ENCODE data around the gene PIM2. TPM values are rescaled to one million over a fixed set of nuclear protein-coding genes. Genes with fewer than 3 reads are reported as not detected.

The PIM2 gene
- polyA plus RNA-seq, 3 donors: 5.4 to 8.6 (median 7.5) TPM

- DNase-seq (ENCODE audit: extremely low read depth in 1 of 11, low read depth in 9 of 11, low spot score in 4 of 11): no peak
Measured at GRCh38 chrX:48939524-48940228, 20.9 kb upstream of the PIM2 start.

GRCh38 chrX:48938721-48939425 is 20.0 kb upstream of the PIM2 start:
- DNase-seq (ENCODE audit: extremely low read depth in 1 of 11, low read depth in 9 of 11, low spot score in 4 of 11): no peak

DNA sequence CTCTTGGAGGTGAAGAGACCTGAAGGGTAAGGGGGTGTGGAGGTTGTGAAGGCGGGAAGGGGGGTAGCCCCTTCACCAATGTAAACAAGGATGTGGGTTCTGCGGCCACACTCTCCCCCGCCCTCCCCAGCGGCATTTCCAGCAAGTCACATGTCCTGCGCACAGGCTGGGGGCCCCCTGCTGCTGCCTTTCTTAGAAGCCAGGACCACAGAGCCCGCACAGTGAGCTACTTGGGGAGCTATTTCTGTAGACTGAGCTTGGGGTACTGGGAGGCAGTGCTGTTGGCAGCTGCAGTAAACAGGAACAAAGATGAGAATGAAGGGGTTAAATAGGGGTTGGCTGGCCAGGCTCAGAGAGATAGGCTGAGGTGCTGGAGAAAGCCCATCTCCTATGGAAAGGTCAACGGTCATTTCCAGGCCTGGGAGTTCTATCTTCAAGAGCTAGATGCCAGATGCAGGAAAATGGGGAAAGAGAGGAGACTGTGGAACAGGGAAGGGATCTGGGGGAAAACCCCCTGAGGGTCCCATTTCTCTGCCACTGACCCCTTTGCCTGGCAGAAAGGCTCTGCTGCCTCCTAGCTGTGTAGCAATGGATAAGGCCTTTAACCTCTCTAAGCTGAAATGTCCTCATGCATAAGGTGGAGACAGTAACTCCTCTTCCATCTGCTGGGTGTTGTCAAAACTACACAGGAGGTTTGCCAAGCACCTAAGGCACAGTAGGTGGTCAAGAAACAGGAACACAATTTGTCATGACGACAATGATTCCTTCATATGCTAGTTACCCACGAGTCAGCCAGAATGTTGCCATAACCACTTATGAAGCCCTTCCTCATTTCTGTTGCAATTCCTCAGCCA is 18.5 kb upstream of the PIM2 start:
- no peak for DNase-seq (ENCODE audit: extremely low read depth in 1 of 11, low read depth in 9 of 11, low spot score in 4 of 11)

GRCh38 chrX:48936429-48937053 is 17.7 kb upstream of the PIM2 start:
- no peak for DNase-seq (ENCODE audit: extremely low read depth in 1 of 11, low read depth in 9 of 11, low spot score in 4 of 11)

DNA sequence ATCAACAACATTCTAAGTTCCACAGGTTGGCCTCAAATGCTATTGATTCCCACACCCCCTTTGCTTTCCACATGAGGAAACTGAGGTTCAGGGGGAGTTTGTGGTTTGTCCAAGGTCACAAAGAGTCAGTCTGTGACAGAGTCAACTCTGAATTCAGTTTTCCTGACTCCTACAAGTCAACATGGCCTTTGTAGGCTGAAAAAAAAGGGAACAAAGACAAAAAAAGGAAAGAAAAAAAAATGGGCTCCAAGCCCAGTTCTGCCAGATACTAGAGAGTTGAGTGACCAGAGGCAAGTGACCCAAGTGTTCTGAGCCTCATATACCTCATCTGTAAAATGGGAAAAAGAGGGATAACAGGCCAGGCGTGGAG is 16.5 kb upstream of the PIM2 start:
- DNase-seq (ENCODE audit: extremely low read depth in 1 of 11, low read depth in 9 of 11, low spot score in 4 of 11): no peak

- DNase-seq (ENCODE audit: extremely low read depth in 1 of 11, low read depth in 9 of 11, low spot score in 4 of 11): no peak
Measured at GRCh38 chrX:48934581-48935300, 15.9 kb upstream of the PIM2 start.

DNA sequence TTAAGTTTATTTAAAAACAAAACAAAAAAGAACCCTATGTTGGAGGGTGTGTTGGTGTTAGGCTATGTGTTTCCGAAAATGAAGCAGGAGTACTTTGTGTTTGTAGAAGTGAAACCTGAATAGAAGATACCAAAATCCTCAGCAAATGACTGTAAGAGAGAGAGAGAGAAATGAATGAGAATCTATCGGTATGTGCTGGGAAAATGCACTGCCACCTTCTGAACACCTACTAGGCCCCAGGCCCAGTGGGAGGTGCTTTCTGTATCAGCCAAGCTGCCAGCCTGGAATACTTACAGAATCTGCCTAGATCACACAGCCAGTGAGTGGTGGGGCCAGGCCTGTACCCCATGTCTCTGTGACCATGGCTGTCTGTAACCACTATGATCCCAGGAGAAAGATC is 14.9 kb upstream of the PIM2 start:
- no peak for DNase-seq (ENCODE audit: extremely low read depth in 1 of 11, low read depth in 9 of 11, low spot score in 4 of 11)

DNA sequence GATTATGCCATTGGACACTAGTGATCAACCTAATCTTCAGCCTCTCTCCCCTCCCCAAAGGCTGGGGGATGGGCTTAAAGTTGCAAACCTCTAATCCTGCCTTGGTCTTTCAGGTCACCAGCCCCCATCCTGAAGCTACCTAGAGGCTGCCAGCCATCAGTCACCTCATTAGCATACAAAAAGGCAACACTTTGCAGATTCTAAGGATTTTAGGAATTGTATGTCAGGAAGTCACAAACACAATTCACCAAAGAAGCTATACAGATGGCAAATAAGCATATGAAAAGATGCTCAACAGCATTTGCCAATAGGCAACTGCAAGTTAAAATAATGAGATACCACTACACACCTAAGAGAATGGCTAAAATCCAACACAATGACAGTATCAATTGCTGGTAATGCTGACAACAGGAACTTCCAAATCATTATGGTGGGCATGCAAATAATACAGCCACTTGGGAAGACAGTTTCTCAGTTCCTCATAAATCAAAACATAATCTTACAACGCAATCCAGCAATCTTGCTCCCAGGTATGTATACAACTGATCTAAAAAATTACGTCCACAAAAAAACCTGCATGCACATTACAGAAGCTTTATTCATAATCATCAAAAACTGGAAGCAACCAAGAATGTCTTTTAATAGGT is 9.0 kb upstream of the PIM2 start:
- DNase-seq (ENCODE audit: extremely low read depth in 1 of 11, low read depth in 9 of 11, low spot score in 4 of 11): no peak

DNA sequence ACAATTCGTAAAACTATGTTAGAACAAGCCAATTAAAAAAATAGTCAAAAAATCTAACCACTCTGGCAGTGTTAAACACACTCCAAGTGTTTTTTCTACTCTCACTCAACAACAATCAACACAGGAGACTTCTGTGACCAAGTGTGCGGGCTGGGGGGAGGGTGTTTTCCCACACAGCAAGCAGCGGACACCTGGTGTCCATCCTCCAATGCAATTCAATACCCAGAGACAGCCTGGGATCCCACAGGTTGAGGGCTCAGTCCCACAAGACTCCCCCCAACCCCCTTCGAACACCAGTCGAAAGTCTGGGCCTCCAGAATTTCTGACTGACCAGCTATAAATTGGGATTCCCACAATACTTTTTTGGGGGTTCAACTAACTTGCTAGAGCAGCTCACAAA is 8.3 kb upstream of the PIM2 start:
- no peak for DNase-seq (ENCODE audit: extremely low read depth in 1 of 11, low read depth in 9 of 11, low spot score in 4 of 11)

GRCh38 chrX:48924270-48924669 is 5.4 kb upstream of the PIM2 start:
- DNase-seq (ENCODE audit: extremely low read depth in 1 of 11, low read depth in 9 of 11, low spot score in 4 of 11): no peak

GRCh38 chrX:48923771-48924170 is 4.9 kb upstream of the PIM2 start:
- DNase-seq (ENCODE audit: extremely low read depth in 1 of 11, low read depth in 9 of 11, low spot score in 4 of 11): no peak

DNA sequence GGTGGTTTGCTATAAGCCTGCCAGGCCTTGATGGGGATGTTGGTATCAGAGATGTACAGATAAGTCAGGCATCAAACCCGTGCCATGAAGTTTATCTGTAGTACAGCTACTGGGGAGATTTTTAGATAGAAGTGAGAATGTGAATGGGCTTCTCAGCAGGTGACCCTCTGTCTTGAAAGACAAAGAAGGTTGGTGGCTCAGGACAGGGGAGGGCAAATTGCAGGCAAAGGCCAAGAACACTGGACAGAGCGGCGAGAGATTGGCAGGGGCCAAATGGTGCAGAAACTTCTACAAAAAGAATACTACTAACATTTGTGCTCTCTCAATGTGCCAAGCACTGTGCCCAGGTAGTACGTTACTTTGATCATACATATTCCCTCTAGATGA is 1.9 kb upstream of the PIM2 start:
- DNase-seq (ENCODE audit: extremely low read depth in 1 of 11, low read depth in 9 of 11, low spot score in 4 of 11): no peak

- DNase-seq (ENCODE audit: extremely low read depth in 1 of 11, low read depth in 9 of 11, low spot score in 4 of 11): no peak
Measured at GRCh38 chrX:48919947-48920717, 1.3 kb upstream of the PIM2 start.

- DNase-seq (ENCODE audit: extremely low read depth in 1 of 11, low read depth in 9 of 11, low spot score in 4 of 11): no peak
Measured at GRCh38 chrX:48919360-48919841, 577 bp upstream of the PIM2 start.

- peak in 1 of 11 donors; percentile 2 for DNase-seq (ENCODE audit: extremely low read depth in 1 of 11, low read depth in 9 of 11, low spot score in 4 of 11)
Measured at GRCh38 chrX:48918301-48918642, 552 bp downstream of the PIM2 start.

GRCh38 chrX:48917139-48918001 is 1.5 kb downstream of the PIM2 start:
- peak; percentile 65 to 86 (median 77) for DNase-seq (ENCODE audit: extremely low read depth in 1 of 11, low read depth in 9 of 11, low spot score in 4 of 11)
